WTC11 (cell line): Measurements from ENCODE around the gene CD59. TPM values are rescaled to one million over a fixed set of nuclear protein-coding genes. Genes with fewer than 3 reads are reported as not detected.
A peak's percentile ranks its signal among the peaks of the same experiment; 100 is the strongest.

Source experiments
- ATAC-seq: fragments of 200-7000 bp; cut with Tn5 transposase; 2 replicates; pipeline ENCODE4 v1.10.0; 2021; ENCODE audit warnings: mild to moderate bottlenecking, moderate library complexity
- Bru-seq: library from RNA; stranded (reverse); fragments of 400-500 nt; gene quantifications from one replicate; lab custom pipeline; 2021; lab: Mats Ljungman, UMichigan
- CTCF ChIA-PET: fragments of 300-600 bp; sonication (Branson Sonifier 250); formaldehyde crosslinking; loops from one replicate; lab custom pipeline; 2021; ENCODE audit warnings: antibody characterized with exemption; lab: Charles Lee
- POLR2A ChIA-PET: fragments of 350-600 bp; sonication (Branson Sonifier 250); formaldehyde crosslinking; loops from one replicate; lab custom pipeline; 2021; ENCODE audit warnings: antibody characterized with exemption; lab: Charles Lee
- DNase-seq: peaks from one replicate; pipeline ENCODE4 v3.0.0; 2021; ENCODE audit warnings: low spot score
- H3K27ac Mint-ChIP-seq: 2 replicates; pipeline ENCODE4 v1.8.0; 2021; ENCODE audit warnings: mixed read lengths
- H3K27me3 Mint-ChIP-seq: 2 replicates; pipeline ENCODE4 v1.8.0; 2021; ENCODE audit warnings: low read depth, mild to moderate bottlenecking, moderate library complexity, mixed read lengths
- H3K36me3 Mint-ChIP-seq: 2 replicates; pipeline ENCODE4 v1.8.0; 2021; ENCODE audit warnings: mixed read lengths
- H3K4me1 Mint-ChIP-seq: 2 replicates; pipeline ENCODE4 v1.8.0; 2022; ENCODE audit warnings: mixed read lengths
- H3K4me3 Mint-ChIP-seq: 2 replicates; pipeline ENCODE4 v1.8.0; 2021; ENCODE audit warnings: mild to moderate bottlenecking, moderate library complexity, mixed read lengths
- H3K9me3 Mint-ChIP-seq: 2 replicates; pipeline ENCODE4 v1.8.0; 2021; ENCODE audit warnings: mixed read lengths
- ATF3 ChIP-seq: sonication (generic); formaldehyde crosslinking; conservative IDR thresholded peaks from 2 replicates; pipeline ENCODE4 v1.8.1; 2022; ENCODE audit warnings: mild to moderate bottlenecking, missing genetic modification reagents
- E2F5 ChIP-seq: sonication (generic); formaldehyde crosslinking; IDR thresholded peaks from 2 replicates; pipeline ENCODE4 v1.8.1; 2022; ENCODE audit warnings: mild to moderate bottlenecking, moderate library complexity, missing genetic modification reagents
- MLX ChIP-seq: sonication (generic); formaldehyde crosslinking; IDR thresholded peaks from 2 replicates; pipeline ENCODE4 v1.8.1; 2023; ENCODE audit warnings: mild to moderate bottlenecking, missing genetic modification reagents, moderate library complexity
- PRDM15 ChIP-seq: sonication (generic); formaldehyde crosslinking; IDR thresholded peaks from 2 replicates; pipeline ENCODE4 v1.8.0; 2022; ENCODE audit warnings: missing genetic modification reagents
- SOX15 ChIP-seq: fragments of 250-450 bp; sonication (Bioruptor Pico); IDR thresholded peaks from 2 replicates; pipeline ENCODE4 v1.9.0; 2021; ENCODE audit warnings: mild to moderate bottlenecking
- TEAD1 ChIP-seq: sonication (generic); formaldehyde crosslinking; IDR thresholded peaks from 2 replicates; pipeline ENCODE4 v1.8.0; 2022; ENCODE audit warnings: mild to moderate bottlenecking, missing genetic modification reagents
- USF1 ChIP-seq: sonication (generic); formaldehyde crosslinking; IDR thresholded peaks from 2 replicates; pipeline ENCODE4 v1.8.0; 2022; ENCODE audit warnings: mild to moderate bottlenecking, missing genetic modification reagents
- ZNF532 ChIP-seq: fragments of 250-450 bp; sonication (Bioruptor Pico); IDR thresholded peaks from 2 replicates; pipeline ENCODE4 v1.9.0; 2021; ENCODE audit warnings: mild to moderate bottlenecking, borderline replicate concordance
- ZNF671 ChIP-seq: fragments of 250-450 bp; sonication (Bioruptor Pico); IDR thresholded peaks from 2 replicates; pipeline ENCODE4 v1.8.0; 2021; ENCODE audit warnings: mild to moderate bottlenecking
- long read RNA-seq, 3 experiments: library from RNA in 1 of 3; library from capped mRNA in 1 of 3; library from polyadenylated mRNA in 1 of 3; unstranded in 2 of 3; stranded (forward) in 1 of 3; transcript quantifications; one replicate each; pipeline ENCODE4 v2.0.0, GENCODE V29; 2021
- total RNA-seq: library from RNA; stranded (reverse); gene quantifications from 3 replicates; pipeline ENCODE4 v1.2.3, GENCODE V29; 2021

Gene CD59
- total RNA-seq (65.8 to 86.7 TPM (median 79.7 TPM) in 3 replicates), Bru-seq, nascent RNA (percentile 80 among the genes with signal in this experiment)
- long read RNA-seq, experiment 1, full-length matches to known transcripts, result 83 of 105 reads
- long read RNA-seq, experiment 1, partial matches to known transcripts, result 0 of 105 reads
- long read RNA-seq, experiment 1, other reads (novel, unspliced or antisense), result 22 of 105 reads
- long read RNA-seq, experiment 2, full-length matches to known transcripts, result 50 of 80 reads
- long read RNA-seq, experiment 2, partial matches to known transcripts, result 5 of 80 reads
- long read RNA-seq, experiment 2, other reads (novel, unspliced or antisense), result 25 of 80 reads
- long read RNA-seq, experiment 3, full-length matches to known transcripts, result 179 of 184 reads
- long read RNA-seq, experiment 3, partial matches to known transcripts, result 2 of 184 reads
- long read RNA-seq, experiment 3, other reads (novel, unspliced or antisense), result 3 of 184 reads

- peak; percentile 99 for DNase-seq
- no peak within 1 kb of the TSS for H3K27ac Mint-ChIP-seq
- H3K4me3 Mint-ChIP-seq, result peak within 1 kb of the TSS; percentile 78
- no peaks in the 10 kb centered on the region for H3K9me3 Mint-ChIP-seq
- ChIA-PET CTCF (interaction anchor here (1.0 to 1.7 kb wide), 7 partner anchors 20 to 93 kb away, joined by 3 to 10 read pairs (median 6); partner anchors contain the start of genes C11orf91 and FBXO3), POLR2A (interaction anchor here (0.6 to 2.0 kb wide), 4 partner anchors 35 to 134 kb away, joined by 3 to 10 read pairs (median 7); partner anchors contain the start of genes C11orf91 and FBXO3)
- peak; percentile 93 for ATAC-seq
- H3K36me3 Mint-ChIP-seq, result no peaks in the 10 kb centered on the region
- TF ChIP-seq PRDM15 (CRISPR knock-in tag) (0 out of 2 replicates have a peak, but pooled peaks have one; percentile 27), ZNF532 (CRISPR knock-in tag) (no peak), E2F5 (CRISPR knock-in tag) (peak; percentile 55; the same call in 1 of the 2 replicates), USF1 (CRISPR knock-in tag) (peak; percentile 37; the same call in 1 of the 2 replicates), SOX15 (no peak), TEAD1 (peak; percentile 71; the same call in 1 of the 2 replicates), ZNF671 (CRISPR knock-in tag) (no peak)
- peaks cover 12% of the 10 kb centered on the region for H3K27me3 Mint-ChIP-seq
- H3K4me1 Mint-ChIP-seq, result peaks cover 26% of the 10 kb centered on the region
These were observed at the start of gene CD59 for GRCh38 chr11:33736148-33736812. Gene CD59, minus strand, starts transcription at chr11:33736423. Its CDS starts 13,978 bp downstream, at chr11:33722445.

- H3K9me3 Mint-ChIP-seq, result peaks cover 8% of the 10 kb centered on the region
- DNase-seq (no peak), ATAC-seq (no peak)
- POLR2A ChIA-PET, result no interaction called here
- no peaks in the 10 kb centered on the region for H3K36me3 Mint-ChIP-seq
- CTCF ChIA-PET, result interaction anchor here (0.6 to 1.0 kb wide), 2 partner anchors 17 to 202 kb away, joined by 3 to 4 read pairs; no protein-coding TSS in a partner anchor
- no peak overlapping the region for H3K4me3 Mint-ChIP-seq
- H3K27me3 Mint-ChIP-seq, result peaks cover 3% of the 10 kb centered on the region
- no peak overlapping the region for H3K27ac Mint-ChIP-seq
- H3K4me1 Mint-ChIP-seq, result 0 out of 2 replicates have a peak, but pooled peaks cover 3% of the 10 kb centered on the region
- TF ChIP-seq USF1 (CRISPR knock-in tag), result no peak
- no peak for TF ChIP-seq ATF3 (CRISPR knock-in tag)
- TF ChIP-seq MLX (CRISPR knock-in tag), result no peak
These were observed 49.4 kb upstream of the CD59 start for GRCh38 chr11:33785609-33786008.
